Activated CD8-positive, alpha-beta T cell treated with anti-CD3 and anti-CD28 coated beads for 36 hours (primary cell): ENCODE results near the gene RET. TPM values are rescaled to one million over a fixed set of nuclear protein-coding genes. Genes with fewer than 3 reads are reported as not detected.

Source experiments
- ATAC-seq: fragments of 200-7000 bp; cut with Tn5 transposase; one replicate; pipeline ENCODE4 v1.10.0; 2021; ENCODE audit warnings: mild to moderate bottlenecking, moderate library complexity
- CTCF ChIA-PET: fragments of 350-600 bp; sonication (Branson Sonifier 250); formaldehyde crosslinking; loops from one replicate; lab custom pipeline; 2021; ENCODE audit warnings: antibody characterized with exemption; lab: Charles Lee
- POLR2A ChIA-PET: fragments of 350-600 bp; sonication (Branson Sonifier 250); formaldehyde crosslinking; loops from one replicate; lab custom pipeline; 2021; ENCODE audit warnings: antibody characterized with exemption; lab: Charles Lee
- DNase-seq: peaks from one replicate; pipeline ENCODE4 v3.0.0-alpha.2; 2020
- H3K27ac Mint-ChIP-seq: one replicate; pipeline ENCODE4 v1.8.0; 2021; ENCODE audit warnings: mild to moderate bottlenecking, mixed read lengths
- H3K27me3 Mint-ChIP-seq: one replicate; pipeline ENCODE4 v1.8.0; 2021; ENCODE audit warnings: mixed read lengths
- H3K36me3 Mint-ChIP-seq: one replicate; pipeline ENCODE4 v1.8.0; 2021; ENCODE audit warnings: low read depth, mixed read lengths
- H3K4me1 Mint-ChIP-seq: one replicate; pipeline ENCODE4 v1.8.0; 2021; ENCODE audit warnings: low read depth, mixed read lengths
- H3K4me3 Mint-ChIP-seq: one replicate; pipeline ENCODE4 v1.8.0; 2021; ENCODE audit warnings: mild to moderate bottlenecking, moderate library complexity, mixed read lengths
- H3K9me3 Mint-ChIP-seq: one replicate; pipeline ENCODE4 v1.8.0; 2021; ENCODE audit warnings: mixed read lengths
- intact Hi-C: fragments of 100-400 bp; cut with micrococcal nuclease; formaldehyde crosslinking; loops from one replicate; pipeline ENCODE4 v1.10.0; 2022
- total RNA-seq, 2 experiments: library from RNA; stranded (reverse); gene quantifications; one replicate each; pipeline ENCODE4 v1.2.3, GENCODE V29; 2021
- TF ChIP-seq, protein P1 (sequence below): fragments of 200-600 bp; IDR thresholded peaks from one replicate; pipeline ENCODE4 v1.8.0; 2022; ENCODE audit warnings: antibody characterized with exemption, mild to moderate bottlenecking

The RET gene
- total RNA-seq, 2 experiments from 2014 or later: 0.13 to 0.47 TPM

DNA sequence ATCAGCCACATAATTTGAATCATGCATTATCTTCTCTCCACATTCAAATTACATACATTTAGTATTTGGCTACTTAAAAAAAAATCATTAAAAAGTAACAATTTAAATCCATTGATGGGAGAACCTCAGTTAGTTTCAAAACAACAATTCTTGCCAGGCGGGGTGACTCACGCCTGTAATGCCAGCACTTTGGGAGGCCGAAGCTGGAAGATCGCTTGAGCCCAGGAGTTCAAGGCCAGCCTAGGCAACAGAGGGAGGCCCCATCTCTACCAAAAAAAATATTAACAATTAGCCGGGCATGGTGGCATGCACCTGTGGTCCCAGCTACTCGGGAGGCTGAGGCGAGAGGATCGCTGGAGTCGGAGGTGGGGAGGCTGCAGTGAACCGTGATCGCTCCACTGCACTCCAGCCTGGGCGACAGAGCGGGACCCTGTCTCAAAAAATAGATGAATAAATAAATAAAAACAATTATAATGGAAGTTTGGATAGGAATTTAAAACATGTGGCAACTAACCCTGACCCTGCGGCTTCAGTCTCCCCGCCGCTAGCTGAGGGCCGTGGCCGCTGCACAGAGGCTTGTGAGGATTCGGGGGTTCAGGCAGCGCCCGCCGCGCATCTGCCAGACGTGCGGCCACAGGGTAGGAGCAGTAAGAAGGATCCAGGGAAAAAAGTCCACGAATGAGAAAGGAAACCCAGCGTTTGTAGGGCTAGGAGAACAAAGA, 60.3 kb downstream of the RET start:
- ATAC-seq (no peak), DNase-seq (no peak)
- Mint-ChIP-seq H3K4me3 (peak overlapping the region; percentile 86), H3K4me1 (peaks cover 34% of the 10 kb centered on the region), H3K27me3 (no peaks in the 10 kb centered on the region), H3K27ac (peak overlapping the region; percentile 95), H3K36me3 (peaks cover 16% of the 10 kb centered on the region), H3K9me3 (no peaks in the 10 kb centered on the region)
- ChIA-PET CTCF (no interaction called here), POLR2A (interaction anchor here (1.0 to 2.4 kb wide), 4 partner anchors 16 to 317 kb away, joined by 3 to 22 read pairs (median 7); no protein-coding TSS in a partner anchor)
- TF ChIP-seq, protein P1, sequence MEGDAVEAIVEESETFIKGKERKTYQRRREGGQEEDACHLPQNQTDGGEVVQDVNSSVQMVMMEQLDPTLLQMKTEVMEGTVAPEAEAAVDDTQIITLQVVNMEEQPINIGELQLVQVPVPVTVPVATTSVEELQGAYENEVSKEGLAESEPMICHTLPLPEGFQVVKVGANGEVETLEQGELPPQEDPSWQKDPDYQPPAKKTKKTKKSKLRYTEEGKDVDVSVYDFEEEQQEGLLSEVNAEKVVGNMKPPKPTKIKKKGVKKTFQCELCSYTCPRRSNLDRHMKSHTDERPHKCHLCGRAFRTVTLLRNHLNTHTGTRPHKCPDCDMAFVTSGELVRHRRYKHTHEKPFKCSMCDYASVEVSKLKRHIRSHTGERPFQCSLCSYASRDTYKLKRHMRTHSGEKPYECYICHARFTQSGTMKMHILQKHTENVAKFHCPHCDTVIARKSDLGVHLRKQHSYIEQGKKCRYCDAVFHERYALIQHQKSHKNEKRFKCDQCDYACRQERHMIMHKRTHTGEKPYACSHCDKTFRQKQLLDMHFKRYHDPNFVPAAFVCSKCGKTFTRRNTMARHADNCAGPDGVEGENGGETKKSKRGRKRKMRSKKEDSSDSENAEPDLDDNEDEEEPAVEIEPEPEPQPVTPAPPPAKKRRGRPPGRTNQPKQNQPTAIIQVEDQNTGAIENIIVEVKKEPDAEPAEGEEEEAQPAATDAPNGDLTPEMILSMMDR: no peak
- intact Hi-C loops: loop anchor here (5.0 kb wide), 1 partner anchor 270 kb away; the partner anchor contains the start of gene HNRNPF

DNA sequence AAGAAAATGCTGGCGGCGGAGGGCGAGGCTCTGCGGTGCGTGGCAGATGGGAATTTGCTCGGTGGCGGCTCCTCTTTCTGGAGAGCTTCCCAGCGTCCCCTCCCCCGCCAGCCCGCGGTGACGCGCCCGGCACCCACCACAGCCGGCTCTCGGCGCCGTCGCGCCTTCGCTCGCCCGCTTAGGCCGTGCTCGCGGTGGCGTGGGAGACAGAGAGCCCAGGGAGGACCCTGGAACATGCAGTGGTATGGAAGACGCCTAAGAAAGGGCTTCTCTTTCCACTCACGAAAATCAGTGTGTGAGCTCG, 60.8 kb downstream of the RET start:
- ChIA-PET CTCF (interaction anchor here (1.4 kb wide), 1 partner anchor 32 kb away, joined by 3 read pairs; no protein-coding TSS in a partner anchor), POLR2A (interaction anchor here (1.0 to 5.4 kb wide), 7 partner anchors 9 to 316 kb away, joined by 3 to 34 read pairs (median 5); no protein-coding TSS in a partner anchor)
- DNase-seq (peak; percentile 49), ATAC-seq (peak; percentile 11)
- peaks cover 16% of the 10 kb centered on the region for H3K36me3 Mint-ChIP-seq
- H3K4me3 Mint-ChIP-seq: peak overlapping the region; percentile 86
- TF ChIP-seq, protein P1: no peak
- intact Hi-C loops: loop anchor here (2.0 to 5.0 kb wide), 2 partner anchors 23 to 270 kb away; partner anchors contain the start of gene HNRNPF
- peak overlapping the region; percentile 95 for H3K27ac Mint-ChIP-seq
- H3K27me3 Mint-ChIP-seq: no peaks in the 10 kb centered on the region
- H3K9me3 Mint-ChIP-seq: no peaks in the 10 kb centered on the region
- H3K4me1 Mint-ChIP-seq: peaks cover 39% of the 10 kb centered on the region

DNA sequence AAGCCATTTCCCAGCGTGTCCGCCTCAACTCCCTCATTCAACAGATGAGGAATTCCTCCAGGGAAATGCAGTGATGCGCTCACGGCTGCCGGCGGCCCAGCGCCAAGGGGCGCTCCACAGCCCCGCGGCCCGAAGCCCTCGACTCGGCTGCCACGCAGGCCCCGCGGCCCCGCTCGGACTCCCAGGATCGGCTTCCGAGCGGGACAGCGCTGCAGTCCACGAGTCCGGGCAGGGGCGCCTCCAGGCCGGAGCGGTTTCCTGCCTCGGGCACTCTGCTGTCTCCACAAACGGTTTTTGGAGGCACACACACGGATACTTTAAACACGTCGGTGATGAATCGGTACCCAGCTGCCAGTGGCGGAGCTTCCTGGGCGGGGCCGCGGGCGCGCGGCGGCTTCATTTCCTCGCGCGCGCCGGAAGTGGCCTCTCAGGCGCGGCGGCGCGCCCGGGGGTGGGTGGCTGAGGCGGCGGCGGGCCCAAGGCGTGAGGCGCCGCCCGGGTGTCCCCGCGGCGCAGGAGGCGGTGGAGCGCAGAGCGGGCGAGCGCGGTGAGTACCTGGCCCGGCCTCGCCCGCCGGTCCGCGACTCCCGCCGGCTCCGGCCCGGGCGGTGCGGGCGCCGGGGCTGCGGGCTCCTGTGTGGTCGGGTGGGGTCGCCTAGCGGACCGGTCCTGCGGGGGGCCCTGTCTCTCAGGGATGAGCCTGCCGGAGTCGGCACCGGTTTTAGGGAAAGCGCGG, 61.3 kb downstream of the RET start, which contains the start of gene CSGALNACT2:
Gene CSGALNACT2, plus strand, starts transcription at position 425 of the 736 bp plus-strand sequence. CDS start 16,705 bp downstream, outside the sequence.
- H3K27ac Mint-ChIP-seq: peak within 1 kb of the TSS; percentile 97
- H3K27me3 Mint-ChIP-seq: no peaks in the 10 kb centered on the region
- H3K9me3 Mint-ChIP-seq: no peaks in the 10 kb centered on the region
- peaks cover 16% of the 10 kb centered on the region for H3K36me3 Mint-ChIP-seq
- POLR2A ChIA-PET: interaction anchor here (1.0 to 5.4 kb wide), 12 partner anchors 10 to 316 kb away, joined by 3 to 34 read pairs (median 5); no protein-coding TSS in a partner anchor
- TF ChIP-seq, protein P1: no peak
- peak within 1 kb of the TSS; percentile 91 for H3K4me3 Mint-ChIP-seq
- DNase-seq: peak; percentile 92
- ATAC-seq: peak; percentile 70
- intact Hi-C loops: loop anchor here (2.0 to 5.0 kb wide), 2 partner anchors 23 to 269 kb away; partner anchors contain the start of gene HNRNPF
- peaks cover 41% of the 10 kb centered on the region for H3K4me1 Mint-ChIP-seq
- CTCF ChIA-PET: interaction anchor here (1.4 kb wide), 1 partner anchor 33 kb away, joined by 3 read pairs; no protein-coding TSS in a partner anchor

DNA sequence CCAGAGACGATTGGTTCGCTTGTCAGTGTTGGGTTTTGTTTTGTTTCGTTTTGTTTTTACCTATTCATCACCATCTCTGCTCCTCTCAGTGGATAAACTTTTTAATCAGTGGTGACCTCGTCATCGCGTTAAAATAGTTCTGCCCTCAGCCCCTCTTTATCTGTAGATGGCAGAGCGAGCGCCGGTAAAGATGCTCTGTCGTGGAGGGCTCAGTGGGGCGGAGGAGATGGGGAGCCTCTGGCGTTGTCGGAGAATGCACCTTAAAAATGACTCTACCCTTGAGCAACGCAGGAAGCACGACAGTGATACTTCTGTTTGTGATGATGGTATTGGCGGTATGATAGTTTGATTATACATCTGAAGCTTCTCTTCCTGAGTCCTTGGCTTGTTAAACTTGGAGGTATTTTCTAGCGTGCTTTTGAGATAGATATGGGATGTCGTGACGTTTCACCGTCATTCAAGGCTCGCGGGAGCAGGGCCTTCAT, 61.9 kb downstream of the RET start:
- DNase-seq: peak; percentile 78
- H3K27ac Mint-ChIP-seq: peak overlapping the region; percentile 97
- CTCF ChIA-PET: interaction anchor here (0.6 to 2.6 kb wide), 7 partner anchors 22 to 323 kb away, joined by 3 to 13 read pairs (median 3); no protein-coding TSS in a partner anchor
- H3K4me3 Mint-ChIP-seq: peak overlapping the region; percentile 91
- H3K9me3 Mint-ChIP-seq: no peaks in the 10 kb centered on the region
- TF ChIP-seq, protein P1: no peak
- ATAC-seq: peak; percentile 72
- H3K4me1 Mint-ChIP-seq: peaks cover 47% of the 10 kb centered on the region
- H3K36me3 Mint-ChIP-seq: peaks cover 16% of the 10 kb centered on the region
- intact Hi-C loops: loop anchor here (2.0 to 5.0 kb wide), 2 partner anchors 22 to 269 kb away; partner anchors contain the start of gene HNRNPF
- POLR2A ChIA-PET: interaction anchor here (0.6 to 5.4 kb wide), 19 partner anchors 10 to 296 kb away, joined by 3 to 34 read pairs (median 5); no protein-coding TSS in a partner anchor
- no peaks in the 10 kb centered on the region for H3K27me3 Mint-ChIP-seq
